DMS153 treated with DMSO at 0.1 percent for 48 hours (cell line): ENCODE data around the gene SLC25A45.

ENCODE experiments used
- DNase-seq: peaks from one replicate; lab custom pipeline; 2025; ENCODE audit not compliant: unreplicated experiment; lab: John Stamatoyannopoulos, UW

SLC25A45 gene

DNA sequence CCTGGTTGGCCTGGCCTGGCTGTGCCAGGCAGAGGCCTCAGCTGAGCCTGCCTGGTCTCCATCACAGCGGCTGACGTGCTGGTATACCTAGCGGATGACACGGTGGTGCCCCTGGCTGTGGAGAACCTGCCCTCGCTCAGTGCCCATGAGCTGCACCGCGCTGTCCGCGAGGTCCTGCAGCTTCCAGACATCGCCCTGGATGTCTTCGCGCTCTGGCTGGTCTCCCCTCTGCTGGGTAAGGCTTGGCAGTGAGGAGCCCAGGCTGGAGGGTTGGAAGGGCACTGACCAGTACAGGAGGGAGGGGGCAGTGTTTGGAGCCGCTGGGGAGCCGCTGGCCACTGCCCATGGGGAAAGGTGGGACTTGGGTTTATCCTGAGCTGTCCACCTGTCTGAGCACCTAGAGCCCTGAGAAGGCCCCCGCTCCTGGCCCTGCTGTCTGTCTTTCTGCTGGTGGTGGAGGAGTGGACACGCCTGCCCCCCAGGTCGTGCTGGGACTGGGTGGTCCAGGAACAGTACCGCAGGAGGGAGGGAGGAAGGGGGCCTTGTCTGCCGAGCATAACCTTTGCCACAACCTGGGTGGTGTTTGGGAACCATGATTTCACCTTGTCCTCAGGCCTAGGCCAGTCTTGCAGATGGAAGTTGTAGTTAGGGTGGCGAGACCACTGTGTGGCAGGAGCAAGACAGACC, 7.0 kb upstream of the SLC25A45 start:
- no peak for DNase-seq

DNA sequence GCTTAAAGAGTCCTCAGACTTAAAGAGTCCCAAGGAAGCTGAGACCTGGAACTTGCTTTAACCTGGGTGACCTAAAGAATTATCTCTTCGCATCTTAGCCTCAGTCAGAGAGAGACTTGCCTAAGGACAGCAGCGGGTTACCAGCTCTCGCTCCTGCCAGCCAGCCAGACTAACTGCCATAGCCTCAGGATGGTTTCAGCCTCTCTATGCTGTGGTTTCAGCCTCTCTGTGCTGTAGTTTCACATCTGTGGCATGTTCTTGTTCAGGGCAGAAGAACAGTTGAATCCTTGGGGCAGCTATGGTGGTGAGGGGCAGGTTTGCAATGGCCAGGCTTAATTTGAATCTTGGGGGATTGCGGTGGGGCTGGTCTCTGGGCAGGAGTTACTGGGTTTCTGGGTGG, 6.3 kb upstream of the SLC25A45 start:
- DNase-seq, result no peak

DNA sequence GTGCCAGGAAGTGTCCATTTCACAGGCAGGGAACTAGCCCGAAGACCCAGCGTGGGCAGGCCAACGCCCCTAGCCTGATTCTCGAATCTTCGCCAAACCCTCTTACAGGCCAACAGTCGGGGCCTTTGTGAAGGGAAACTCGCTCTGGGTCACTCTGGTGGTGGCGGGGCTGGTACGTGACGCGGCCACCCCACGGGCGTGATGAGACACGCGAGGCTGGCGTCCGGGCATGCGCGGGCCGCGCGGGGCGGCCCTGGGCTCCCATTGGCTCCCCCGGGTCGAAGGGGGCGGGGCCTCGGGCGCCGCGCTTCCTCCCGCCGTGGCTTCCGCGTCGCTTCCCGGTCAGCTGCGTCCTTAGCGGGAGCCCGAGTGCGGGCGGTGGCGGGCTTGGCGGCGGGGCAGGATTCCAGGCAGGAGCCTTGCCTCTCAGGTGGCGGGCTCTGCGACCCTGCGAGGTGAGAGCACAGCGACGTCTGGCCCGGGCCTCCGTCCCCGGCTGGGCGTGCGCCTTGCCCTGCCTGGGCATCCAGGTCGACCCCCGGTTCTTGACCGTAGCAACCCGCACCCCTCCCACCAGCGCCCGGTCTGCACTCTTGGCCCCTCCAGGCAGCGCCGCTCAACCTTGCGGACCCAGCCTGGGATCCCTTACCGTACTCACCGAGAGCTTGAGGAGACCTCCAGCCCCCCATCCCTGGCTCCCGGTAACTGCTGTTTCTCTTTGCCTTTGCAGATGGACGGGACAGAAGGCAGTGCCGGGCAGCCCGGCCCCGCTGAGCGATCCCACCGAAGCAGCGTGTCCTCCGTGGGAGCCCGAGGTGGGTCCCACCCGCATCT, 4.1 kb upstream of the SLC25A45 start, which contains the start of gene FRMD8:
TSS of gene FRMD8 (plus strand) at position 331 of the 834 bp plus-strand sequence. CDS start at position 731, 400 bp downstream.
- peak; percentile 72 for DNase-seq

DNA sequence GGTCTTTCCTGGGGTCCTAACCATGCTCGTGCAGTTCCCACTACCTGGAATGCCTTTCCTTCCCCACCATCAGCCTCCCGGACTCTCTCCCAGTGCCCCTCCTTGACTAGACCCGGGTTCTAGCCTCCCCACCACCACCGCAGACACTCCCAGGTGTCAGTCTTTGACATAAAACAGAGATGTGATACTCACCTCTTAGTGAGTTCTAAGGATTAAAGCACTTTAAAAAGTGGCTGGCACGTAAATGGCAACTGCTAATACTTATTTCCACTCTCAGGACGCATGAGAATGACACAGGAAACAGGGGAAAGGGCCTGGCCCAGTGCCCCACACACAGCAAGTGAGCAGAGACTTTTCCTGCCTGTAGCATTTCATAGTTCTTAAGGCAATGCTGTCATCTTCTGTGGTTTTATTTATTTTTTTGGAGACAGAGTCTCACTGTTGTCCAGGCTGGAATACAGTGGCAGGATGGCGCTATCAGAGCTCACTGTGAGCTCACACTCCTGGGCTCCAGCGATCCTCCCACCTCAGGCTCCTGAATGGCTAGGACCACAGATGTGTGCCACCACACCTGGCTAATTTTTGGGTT, 1.9 kb upstream of the SLC25A45 start:
- no peak for DNase-seq

DNA sequence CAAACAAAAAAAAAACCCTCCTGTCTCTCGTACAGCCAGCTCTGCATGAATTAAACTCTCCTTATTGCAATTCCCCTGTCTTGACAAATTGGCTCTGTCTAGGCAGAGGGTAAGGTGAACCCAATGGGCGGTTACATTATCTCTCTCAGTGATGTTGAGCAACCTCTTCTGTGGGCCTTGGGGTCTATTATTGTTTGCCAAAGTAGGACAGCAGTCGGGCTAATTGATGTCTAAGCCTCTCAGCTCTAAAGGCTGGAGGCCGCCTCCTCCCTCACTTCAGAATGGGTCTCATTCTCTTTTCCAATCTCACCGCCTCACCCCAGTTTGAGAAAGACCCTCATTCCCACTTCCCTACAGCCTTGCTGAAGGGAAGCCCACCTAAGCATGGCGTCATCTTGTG, 1.3 kb upstream of the SLC25A45 start:
- no peak for DNase-seq

DNA sequence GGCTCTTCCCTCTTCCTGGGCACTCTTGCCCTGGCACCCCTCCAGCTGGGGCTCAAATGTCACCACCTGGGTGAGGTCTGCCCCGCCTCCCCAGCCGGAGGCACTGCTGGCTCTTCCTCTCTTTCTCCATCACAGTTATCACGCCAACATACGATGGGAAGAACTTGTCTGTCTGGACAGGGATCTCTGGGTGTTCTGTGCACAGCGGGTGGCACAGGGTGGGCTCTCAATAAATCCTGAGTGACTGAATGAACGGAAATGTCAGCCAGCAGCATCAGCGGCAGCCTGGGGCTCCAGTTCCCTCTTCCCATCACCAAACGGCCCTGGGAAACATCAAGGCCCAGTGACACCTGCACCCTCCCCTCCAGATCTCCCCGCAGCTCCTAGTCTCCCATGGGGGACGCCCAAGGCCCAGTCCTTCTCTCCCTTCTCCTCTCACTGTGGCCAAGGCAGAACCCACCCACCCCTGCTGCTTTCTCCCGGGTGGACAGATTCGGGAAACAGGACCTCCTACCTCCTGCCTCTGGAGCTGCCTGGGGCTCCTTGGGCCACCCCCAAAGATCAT, 440 bp upstream of the SLC25A45 start:
- no peak for DNase-seq

DNA sequence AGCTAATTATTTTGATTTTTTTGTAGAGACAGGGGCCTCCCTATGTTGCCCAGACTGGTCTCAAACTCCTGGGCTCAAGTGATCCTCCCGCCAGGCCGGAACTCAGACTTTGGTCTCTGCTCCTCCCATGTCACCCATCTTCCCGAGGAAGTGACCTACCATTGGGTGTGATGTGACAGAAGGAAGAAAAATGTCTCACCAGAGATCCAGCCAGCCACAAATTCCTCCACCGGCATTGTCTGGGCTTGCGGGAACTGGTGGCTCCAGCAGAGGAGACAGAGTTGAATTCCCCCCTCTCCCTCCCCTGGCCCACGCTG, 772 bp downstream of the SLC25A45 start:
- DNase-seq, result peak; percentile 75

DNA sequence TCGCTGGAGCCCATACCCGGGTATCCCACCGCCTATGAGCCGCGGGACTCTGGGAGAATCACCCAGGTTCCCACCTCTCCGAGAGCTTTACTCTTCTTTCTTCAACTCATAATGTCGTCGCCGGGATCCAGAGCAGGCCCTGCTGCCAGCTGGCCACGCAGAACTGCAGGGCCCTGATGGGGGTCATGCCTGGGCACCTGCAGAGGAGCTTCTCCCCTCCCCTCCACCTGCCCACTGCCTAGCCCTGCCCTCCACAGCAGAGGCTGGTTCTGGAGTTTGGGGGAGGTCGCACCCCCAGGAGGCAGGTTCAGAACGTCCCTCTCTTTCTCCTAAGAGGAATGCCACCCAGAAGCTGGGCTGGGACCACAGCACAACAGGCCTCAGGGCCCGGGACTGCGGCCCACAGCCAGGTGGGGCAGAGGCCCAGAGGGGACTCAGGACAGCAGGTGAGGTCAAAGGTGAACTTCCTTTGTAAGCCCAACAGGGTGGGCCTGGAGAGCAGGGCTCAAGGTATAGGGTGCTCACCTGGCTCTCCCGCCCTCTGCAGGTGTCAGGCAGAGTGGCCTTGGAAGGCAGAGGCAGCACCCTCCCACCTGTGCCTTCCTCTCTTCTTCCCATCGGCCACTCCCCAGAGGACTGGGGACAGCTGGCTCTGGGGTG, 1.9 kb downstream of the SLC25A45 start:
- DNase-seq, result no peak

DNA sequence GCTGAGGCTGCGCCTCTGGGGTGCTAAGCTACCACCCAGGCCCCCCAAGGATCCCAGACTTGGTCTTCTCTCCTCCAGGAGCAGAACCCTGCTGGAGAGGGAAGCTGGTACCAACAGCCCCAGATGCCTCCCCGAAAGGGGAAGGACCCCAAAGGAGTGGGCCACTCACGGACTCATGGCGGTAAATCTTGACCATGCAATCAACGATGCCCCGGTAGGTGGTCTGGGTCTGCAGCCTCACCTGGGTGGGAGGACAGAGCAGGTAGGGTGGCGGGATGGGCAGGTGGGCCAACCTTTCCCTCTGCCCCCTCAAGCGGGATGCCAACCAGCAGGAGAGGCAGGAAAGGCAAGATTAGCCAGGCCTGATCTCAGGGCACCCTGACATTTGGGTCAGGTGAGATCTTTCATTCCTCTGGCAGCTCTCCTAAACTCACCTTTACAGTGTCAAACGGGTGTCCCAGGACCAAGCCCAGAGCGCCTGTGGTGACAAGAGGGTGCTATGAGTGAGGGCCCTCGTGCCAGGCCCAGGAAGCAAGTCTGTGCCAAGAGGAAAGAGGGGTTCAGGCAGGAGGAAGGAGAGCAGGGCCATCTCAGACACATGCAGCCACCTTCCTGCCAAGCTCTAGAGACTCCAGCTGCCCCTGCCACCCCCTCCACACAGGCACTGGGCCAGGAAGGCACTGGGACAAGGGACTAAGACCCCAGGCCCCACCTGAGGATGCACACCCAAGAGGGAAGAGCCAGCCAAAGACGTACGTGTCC, 2.6 kb downstream of the SLC25A45 start:
- DNase-seq, result no peak

DNA sequence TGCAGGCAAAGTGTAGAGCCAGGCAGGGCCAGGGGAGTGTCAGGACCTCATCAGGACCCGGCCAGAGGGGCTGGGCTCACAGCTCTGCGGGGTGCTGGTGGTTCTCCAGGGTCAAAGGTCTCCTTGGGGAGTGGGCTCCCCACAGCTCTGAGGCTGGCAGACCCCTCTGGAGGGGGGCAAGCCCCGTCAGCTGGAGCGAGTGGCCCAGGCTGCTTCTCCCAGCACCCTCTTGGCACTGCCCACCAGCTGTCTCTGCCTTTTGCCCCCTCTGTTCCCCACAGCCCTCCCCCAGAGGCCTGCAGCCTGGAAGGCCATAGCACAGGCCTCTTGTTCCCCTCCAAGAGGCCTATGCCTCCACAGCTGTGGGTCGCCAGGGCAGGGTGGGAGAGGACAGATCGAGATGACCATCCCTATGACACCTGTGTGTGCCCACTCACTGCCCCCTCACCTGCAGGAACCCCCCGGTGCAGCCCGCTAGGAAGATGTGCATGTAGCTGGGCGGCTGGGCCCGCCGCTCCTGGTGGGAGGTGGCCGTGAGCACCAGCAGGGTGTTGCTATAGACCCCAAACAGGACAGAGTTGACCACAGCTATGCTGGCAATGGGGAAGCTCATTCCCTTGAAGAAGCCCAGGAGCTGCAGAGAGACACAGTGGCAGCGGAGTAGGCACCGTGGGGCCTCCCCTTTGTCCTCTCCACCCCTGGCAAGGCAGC, 3.4 kb downstream of the SLC25A45 start:
- DNase-seq, result no peak

DNA sequence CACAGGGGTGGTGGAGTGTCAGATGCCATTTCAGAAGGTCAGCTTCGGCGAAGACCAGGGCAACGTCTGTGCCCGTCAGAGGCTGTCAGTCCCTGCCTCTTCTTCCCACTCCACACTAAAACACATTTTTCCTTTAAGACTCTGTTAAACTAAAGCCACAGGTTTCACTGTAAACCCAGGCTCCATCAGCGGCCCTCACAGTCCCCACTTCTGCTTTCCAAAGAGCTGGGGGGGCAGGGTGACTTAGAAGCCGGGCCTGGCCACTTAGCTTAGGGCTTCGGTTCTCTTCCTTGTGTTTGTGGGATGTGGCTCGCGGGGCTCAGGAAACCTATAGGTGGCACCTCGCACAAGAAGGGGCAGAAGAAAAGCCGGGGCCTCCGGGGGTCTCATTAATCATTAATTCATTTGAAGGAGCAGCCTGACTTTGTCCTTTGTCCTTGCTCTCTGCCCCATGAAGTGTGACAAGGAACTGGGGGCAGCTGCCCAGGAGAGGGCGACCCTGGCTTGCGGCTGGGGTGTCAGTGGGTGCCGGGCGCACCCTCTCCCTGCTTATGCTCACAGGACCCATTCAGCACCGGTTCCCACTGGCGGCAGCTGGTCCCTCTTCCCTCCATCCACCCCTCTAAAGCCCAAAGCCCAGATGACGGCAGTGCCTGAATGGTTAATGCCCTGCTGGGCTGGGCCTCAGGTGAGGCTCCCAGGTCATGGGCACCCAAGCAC, 4.1 kb downstream of the SLC25A45 start:
- DNase-seq, result no peak

DNA sequence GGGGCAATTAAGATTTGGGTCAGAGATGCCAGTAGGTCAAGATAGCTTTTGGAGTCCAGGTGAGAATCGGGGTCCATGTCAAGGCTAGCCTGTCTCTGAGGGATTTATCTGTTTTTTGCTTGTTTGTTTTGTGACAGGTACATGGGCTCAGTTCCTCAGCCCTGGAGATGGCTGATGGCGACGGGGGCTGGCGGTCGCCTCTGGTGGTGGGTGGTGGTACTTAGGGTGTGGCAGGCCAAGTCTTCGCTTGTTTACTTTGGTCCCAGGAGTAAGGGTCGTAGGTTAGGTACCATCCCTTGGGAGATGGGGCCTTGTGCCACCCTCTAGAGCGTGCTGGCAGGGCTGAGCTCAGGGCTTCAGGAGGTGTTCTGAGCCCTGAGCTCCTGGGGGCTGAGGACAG, 4.7 kb downstream of the SLC25A45 start:
- no peak for DNase-seq

DNA sequence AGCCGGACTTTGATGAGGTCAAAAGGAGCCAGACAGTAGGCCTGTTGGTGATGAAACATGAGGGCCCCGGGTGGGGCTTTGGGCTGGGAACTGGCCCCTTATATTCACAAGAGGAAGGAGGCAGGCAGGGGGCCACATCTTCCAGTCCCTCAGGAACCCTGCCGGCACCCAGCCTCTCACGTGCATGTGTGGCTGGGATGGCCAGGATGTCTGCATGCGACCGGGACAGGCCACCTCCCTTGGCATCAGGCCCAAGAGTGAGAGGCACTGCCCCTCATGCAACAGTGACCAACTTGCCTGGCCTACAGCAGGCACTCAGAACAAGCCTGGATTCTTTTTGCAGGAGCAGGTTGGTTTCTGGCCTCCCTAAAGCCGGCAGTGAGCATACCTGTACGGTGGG, 5.4 kb downstream of the SLC25A45 start:
- no peak for DNase-seq

DNA sequence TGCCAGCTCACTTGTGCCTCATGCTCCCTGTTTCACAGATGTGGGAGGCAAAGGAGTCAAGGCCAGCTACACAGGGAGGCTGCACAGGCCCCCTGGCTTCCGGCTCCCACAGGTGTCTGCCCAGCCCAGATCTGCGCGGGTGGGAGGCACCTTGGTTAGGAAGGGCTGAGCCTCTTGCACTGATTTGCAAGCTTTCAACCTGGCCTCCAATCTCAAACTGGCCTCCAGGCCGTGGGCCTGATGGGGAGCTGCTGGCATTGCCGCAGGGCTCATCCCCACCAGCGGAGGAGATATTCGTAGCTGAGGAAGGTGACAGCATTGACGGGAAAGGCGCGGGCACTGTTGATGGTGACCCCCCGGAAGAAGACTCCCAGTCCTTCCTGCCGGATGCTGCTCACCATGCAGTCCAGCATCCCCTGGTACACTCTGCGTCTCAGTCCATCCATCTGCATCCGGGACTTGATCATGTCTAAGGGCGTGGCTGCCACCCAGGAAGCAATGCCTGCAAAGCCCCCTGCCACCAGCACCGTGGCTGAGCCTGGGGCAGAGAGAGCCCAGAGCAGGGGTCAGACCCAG, 6.2 kb downstream of the SLC25A45 start:
- DNase-seq, result no peak

DNA sequence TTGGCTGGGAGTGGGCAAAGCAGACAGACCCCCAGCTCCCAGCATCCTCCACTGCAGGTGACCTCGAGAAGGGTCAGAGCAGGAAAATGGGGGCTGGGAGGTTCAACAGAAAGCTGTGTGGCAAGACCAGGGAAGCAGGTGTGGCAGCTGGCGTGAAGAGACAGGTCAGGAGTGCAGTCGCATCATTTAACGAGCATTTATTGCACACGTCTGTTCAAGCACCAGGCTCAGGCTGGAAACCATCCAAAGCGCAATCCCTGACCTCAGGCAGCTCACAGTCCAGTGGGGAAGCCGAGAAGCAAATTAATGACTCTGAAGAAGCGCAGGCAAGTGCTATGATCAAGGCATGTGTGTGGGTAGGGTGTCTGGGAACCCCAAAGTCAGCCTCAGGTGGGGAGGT, 7.4 kb downstream of the SLC25A45 start:
- DNase-seq, result no peak

DNA sequence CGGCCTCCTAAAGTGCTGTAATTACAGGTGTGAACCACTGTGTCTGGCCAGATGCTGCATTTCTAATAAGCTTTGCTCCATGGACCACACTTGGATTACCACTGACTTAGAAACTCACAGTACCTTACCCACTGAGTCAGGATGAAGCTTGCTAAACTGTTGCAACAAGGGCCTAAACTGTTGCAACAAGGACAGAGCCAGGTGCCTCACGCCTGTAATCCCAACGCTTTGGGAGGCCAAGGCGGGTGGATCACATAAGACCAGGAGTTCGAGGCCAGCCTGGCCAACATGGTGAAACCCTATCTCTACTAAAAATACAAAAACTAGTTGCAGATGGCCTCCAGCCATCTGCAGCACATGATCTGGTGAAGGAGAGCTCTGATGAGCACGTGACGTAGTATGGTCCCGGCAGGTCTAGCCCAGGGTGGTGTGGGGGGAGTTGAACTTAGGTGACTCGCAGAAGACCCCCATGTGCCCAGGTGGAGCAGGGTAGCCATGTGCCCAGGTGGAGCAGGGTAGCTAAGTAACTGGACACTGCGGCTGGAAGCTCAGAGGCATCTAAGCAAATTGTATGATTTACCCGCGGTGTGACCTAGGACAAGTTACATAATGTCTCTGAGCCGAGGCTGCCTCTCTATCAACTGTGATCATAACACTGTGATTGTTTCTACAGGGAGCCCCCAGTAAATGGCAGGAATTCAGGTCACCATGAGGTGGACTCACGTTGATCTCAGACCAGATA, 8.4 kb downstream of the SLC25A45 start:
- no peak for DNase-seq

DNA sequence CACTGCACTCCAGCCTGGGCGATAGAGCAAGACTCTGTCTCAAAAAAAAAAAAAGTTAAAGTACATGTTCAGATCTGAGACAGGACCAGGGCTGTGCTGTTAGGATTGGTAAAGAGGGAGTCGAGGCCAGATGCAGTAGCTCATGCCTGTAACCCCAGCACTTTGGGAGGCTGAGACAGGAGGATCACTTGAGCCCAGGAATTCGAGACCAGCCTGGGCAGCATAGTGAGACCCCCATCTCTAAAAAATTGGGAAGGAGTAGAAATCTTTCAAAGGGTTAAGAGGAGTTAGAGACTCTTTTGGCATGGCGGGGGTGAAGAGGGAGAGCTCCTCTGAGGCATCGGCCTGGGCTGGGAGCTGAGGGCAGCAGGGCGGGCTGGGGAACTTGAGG, 11.8 kb downstream of the SLC25A45 start:
- DNase-seq, result no peak

DNA sequence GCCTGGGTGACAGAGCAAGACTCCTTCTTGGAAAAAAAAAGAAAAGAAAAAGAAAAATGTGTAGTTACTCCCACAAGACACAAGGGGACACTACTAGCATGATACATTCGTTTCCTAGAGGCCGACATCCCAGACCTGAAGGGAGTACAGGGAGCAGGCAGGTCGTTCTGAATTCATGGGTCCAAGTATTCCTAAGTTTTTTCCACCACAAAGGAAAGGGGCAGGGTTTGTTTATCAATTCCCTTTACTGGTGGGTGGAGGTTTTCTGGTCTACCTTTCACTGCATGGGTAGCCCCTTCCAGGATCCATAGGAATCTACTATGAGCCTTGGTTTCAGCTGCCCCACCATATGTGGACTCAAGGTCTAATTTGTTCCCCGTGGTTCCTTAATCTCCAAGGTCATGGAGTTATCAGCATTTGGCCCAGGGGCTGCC, 16.1 kb downstream of the SLC25A45 start:
- DNase-seq, result peak; percentile 69
